Hepatocyte (in vitro differentiated cells): Measurements from ENCODE around the gene KLHL30.

ENCODE experiments used
- CTCF ChIP-seq: fragments of 200-600 bp; sonication (generic); IDR thresholded peaks from 2 replicates; pipeline ENCODE4 v1.5.1; 2016; ENCODE audit warnings: antibody characterized with exemption, mild to moderate bottlenecking; ENCODE audit not compliant: poor library complexity
- EZH2 ChIP-seq: fragments of 200-600 bp; sonication (generic); IDR thresholded peaks from 2 replicates; pipeline ENCODE4 v1.6.1; 2016; ENCODE audit warnings: antibody characterized with exemption, mild to moderate bottlenecking, borderline replicate concordance
- EZH2phosphoT487 ChIP-seq: fragments of 200-600 bp; sonication (generic); IDR thresholded peaks from one replicate; pipeline ENCODE4 v1.6.1; 2018; ENCODE audit warnings: antibody characterized with exemption, mild to moderate bottlenecking, low read depth, moderate library complexity; ENCODE audit not compliant: unreplicated experiment, severe bottlenecking

- no peak for TF ChIP-seq EZH2
- TF ChIP-seq CTCF, result no peak
- no peak for TF ChIP-seq EZH2phosphoT487
Observed at GRCh38 chr2:238125127-238125885, 13.2 kb upstream of the KLHL30 start.
